GM12865 (cell line): ENCODE results near the gene CARMIL1.
A peak's percentile ranks its signal among the peaks of the same experiment; 100 is the strongest.
"Not testable (repeated sequence)": the region's sequence is repeated elsewhere in the genome, so short reads cannot be mapped to it uniquely, and the experiment has no call there.

Source experiments
- DNase-seq: peaks from one replicate; pipeline ENCODE4 v3.0.0; 2010; ENCODE audit warnings: low read depth
- H3K4me3 ChIP-seq: 2 replicates; pipeline ENCODE4 v1.5.1; 2011; ENCODE audit warnings: mild to moderate bottlenecking, low read depth, low read length, control low read depth
- TF ChIP-seq, protein P1 (sequence below): IDR thresholded peaks from 2 replicates; pipeline ENCODE4 v1.5.1; 2011; ENCODE audit warnings: low read length, control low read depth, low read depth, inconsistent platforms; ENCODE audit not compliant: insufficient read depth; ENCODE audit errors: missing control alignments

CARMIL1 gene

GRCh38 chr6:25442898-25443297 is 163.7 kb downstream of the CARMIL1 start:
- H3K4me3 ChIP-seq, result no peak overlapping the region
- TF ChIP-seq, protein P1, sequence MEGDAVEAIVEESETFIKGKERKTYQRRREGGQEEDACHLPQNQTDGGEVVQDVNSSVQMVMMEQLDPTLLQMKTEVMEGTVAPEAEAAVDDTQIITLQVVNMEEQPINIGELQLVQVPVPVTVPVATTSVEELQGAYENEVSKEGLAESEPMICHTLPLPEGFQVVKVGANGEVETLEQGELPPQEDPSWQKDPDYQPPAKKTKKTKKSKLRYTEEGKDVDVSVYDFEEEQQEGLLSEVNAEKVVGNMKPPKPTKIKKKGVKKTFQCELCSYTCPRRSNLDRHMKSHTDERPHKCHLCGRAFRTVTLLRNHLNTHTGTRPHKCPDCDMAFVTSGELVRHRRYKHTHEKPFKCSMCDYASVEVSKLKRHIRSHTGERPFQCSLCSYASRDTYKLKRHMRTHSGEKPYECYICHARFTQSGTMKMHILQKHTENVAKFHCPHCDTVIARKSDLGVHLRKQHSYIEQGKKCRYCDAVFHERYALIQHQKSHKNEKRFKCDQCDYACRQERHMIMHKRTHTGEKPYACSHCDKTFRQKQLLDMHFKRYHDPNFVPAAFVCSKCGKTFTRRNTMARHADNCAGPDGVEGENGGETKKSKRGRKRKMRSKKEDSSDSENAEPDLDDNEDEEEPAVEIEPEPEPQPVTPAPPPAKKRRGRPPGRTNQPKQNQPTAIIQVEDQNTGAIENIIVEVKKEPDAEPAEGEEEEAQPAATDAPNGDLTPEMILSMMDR, result no peak
- DNase-seq, result no peak

DNA sequence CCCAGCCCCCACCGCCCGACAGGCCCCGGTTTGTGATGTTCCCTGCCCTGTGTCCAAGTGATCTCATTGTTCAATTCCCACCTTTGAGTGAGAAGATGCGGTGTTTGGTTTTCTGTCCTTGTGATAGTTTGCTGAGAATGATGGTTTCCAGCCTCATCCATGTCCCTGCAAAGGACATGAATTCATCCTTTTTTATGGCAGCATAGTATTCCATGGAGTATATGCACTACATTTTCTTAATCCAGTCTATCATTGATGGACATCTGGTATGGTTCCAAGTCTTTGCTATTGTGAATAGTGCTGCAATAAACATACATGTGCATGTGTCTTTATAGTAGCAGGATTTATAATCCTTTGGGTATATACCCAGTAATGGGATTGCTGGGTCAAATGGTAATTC is 165.3 kb downstream of the CARMIL1 start:
- not testable (repeated sequence) for H3K4me3 ChIP-seq, DNase-seq

GRCh38 chr6:25446830-25447569 is 167.8 kb downstream of the CARMIL1 start:
- no peak for DNase-seq
- TF ChIP-seq, protein P1, result no peak
- no peak overlapping the region for H3K4me3 ChIP-seq

DNA sequence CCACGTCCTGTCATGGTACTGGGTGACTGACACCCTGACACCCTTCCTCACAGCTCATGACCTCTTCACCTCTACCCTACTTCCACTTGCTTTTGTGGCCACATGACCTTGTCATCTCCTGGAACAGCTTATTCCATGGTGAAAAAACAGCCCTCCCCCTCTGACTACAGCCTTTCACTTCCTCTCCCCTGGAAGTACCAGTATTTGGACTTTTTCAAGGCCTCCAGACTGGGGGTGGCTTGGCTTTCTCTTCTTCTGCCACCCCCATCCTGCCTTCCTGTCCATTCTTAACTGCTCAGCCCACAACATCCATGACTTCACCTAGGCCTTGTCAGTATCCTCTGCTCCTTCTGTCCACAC is 168.4 kb downstream of the CARMIL1 start:
- TF ChIP-seq, protein P1, result no peak
- H3K4me3 ChIP-seq, result no peak overlapping the region
- DNase-seq, result peak; percentile 16

- no peak overlapping the region for H3K4me3 ChIP-seq
- TF ChIP-seq, protein P1, result no peak
These were observed 169.9 kb downstream of the CARMIL1 start for GRCh38 chr6:25448965-25449538.

GRCh38 chr6:25449774-25450173 is 170.6 kb downstream of the CARMIL1 start:
- TF ChIP-seq, protein P1, result no peak
- no peak overlapping the region for H3K4me3 ChIP-seq
- DNase-seq, result no peak

More at GRCh38 chr6:25448965-25449538, 169.9 kb downstream of the CARMIL1 start:
- DNase-seq, result peak; percentile 14

DNA sequence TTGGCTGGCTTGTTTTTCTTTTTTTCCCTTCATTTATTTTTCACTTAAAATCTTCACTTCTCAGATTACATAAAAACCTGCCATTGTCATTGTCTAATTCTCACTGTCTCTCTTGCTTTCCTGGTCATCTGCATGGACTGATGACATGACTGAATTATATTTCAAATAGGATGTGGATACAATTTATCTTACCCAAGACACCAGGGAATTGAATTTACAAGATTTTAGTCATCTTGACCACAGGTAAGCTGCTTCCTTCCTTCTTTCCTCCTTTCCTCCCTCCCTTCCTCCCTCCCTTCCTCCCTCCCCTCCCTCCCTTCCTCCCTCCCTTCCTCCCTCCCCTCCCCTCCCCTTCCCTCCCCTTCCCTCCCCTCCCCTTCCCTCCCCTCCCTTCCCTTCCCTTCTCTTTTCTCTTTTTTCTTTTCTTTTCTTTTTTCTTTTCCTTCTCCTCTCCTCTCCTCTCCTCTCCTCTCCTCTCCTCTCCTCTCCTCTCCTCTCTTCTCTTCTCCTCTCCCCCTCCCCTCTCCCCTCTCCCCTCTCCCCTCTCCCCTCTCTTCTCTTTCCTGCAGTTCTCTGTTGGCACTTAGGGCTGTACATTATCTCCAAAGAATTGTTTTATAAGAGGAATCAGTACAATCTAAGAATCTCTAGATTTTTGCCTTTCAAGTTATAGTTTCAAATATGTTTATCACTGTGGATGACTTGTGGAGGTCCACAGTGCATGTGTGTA is 171.5 kb downstream of the CARMIL1 start:
- DNase-seq, result no peak
- TF ChIP-seq, protein P1, result no peak
- no peak overlapping the region for H3K4me3 ChIP-seq
